ENCODE data around the gene COX18.

Gene COX18

GRCh38 chr4:73053974-73054480 lies 15.5 kb downstream of the COX18 start:
- no peak for DNase-seq

GRCh38 chr4:73053076-73053475 lies 16.4 kb downstream of the COX18 start:
- no peak for DNase-seq

- DNase-seq = no peak
Observed at GRCh38 chr4:73051625-73052024, 17.9 kb downstream of the COX18 start.

DNA sequence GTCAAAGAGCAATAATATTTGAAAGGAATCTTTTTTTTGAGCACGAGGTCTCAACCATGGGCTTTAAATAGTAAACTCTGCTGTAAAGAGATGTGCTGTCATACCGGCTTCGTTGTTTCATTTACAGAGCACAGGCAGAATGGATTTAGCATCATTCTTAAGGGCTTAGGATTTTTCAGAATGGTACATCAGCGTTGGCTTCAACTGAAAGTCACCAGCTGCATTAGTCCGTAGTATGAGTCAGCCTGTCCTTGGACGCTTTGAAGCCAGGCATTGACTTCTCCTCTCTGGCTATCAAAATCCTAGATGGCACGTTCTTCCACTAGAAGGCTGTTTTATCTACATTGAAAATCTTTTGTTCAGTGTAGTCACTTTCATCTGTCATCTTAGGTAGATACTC lies 23.6 kb downstream of the COX18 start:
- no peak for DNase-seq

- DNase-seq = no peak
Observed at GRCh38 chr4:73037057-73037456, 32.5 kb downstream of the COX18 start.

DNA sequence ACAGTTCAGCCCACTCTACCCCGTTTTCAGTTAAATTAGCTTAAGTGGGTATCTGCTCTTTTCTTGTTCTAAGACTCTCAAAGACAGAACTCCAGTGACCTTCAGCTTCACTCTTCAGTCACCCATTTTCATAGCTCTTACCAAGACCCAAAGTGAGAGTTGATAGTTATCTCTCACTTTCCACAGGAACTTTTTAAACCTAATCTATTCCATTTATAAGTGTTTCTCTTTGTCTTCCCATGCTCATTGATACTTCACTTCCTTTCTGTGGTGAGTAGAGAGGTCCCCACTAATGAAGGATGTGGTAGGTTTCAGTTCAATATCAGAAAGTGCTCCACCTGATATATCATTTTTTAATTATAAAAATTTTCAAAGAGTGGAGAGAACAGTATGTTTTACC lies 33.4 kb downstream of the COX18 start:
- no peak for DNase-seq

GRCh38 chr4:73034896-73035295 lies 34.6 kb downstream of the COX18 start:
- no peak for DNase-seq

GRCh38 chr4:73028621-73029020 lies 40.9 kb downstream of the COX18 start:
- no peak for DNase-seq

DNA sequence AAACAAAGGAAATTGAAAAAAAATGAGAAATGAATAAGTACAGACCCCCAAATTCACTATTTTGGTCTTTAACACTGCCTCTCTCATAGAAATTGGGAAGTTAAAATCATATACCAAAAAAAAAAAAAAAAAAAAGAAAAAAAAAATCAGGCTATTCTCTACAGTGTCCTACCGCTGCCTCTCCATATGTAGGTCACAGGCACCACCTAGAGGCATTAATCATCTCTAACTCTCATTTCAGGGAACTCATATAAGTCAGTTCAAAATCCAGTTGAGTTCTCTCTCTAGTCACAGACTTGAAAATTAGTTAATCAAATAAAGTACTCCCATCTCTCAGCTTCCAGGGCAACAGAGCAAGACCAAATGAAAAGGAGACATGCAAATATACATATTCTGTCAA lies 47.9 kb downstream of the COX18 start:
- no peak for DNase-seq

DNA sequence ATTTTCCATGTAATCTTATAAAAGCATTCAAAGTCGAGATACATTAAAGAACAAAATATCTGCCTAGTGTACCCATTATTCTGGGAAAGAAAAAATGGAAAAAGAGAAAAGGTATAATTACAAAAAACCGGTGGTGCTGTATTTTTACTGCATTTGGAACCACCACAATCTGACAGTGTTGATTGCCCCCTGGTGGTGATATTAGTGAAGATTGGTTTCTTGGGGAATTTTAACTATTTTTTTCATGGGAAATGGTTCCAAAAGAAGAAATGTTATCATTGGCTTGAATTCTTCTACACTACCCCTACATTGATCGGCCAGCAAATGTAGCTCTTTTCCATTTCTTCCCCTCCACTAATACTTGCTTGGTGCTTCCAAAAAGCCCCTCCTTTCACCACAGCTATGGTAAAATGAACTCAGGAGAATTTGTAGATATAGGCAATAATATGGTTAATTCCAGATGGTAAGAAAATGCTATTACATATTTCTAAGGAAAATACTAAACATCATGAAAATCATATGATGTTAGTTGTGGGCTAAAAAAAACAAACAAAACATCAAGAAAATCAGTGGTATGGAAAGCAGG lies 50.0 kb downstream of the COX18 start:
- peak in 5 of 51 donors; percentile 3 to 36 (median 11) for DNase-seq

GRCh38 chr4:73018595-73018994 lies 50.9 kb downstream of the COX18 start:
- DNase-seq = no peak

- DNase-seq = no peak
Observed at GRCh38 chr4:73013310-73013709, 56.2 kb downstream of the COX18 start.

DNA sequence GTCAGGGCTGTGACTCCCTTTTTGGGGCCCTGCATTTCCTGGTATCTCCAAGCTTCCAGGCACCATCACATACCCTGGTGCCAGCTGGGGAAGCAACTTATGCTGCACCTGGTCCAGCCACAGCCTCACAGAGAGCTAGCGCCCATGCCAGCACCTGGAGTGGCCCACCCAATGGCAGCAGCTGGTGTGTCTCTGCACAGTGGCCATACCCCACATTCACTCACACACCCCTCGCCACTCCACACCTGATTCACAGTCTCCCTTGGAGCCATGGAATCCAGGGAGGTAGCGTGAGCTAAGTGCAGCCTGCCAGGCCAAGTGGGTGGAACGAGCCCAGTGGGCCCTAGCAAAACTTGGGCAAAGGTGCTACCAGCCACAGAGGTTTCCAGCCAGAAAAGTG lies 56.8 kb downstream of the COX18 start:
- no peak for DNase-seq

GRCh38 chr4:73011629-73011985 lies 57.9 kb downstream of the COX18 start:
- DNase-seq = no peak

GRCh38 chr4:73010789-73011628 lies 58.5 kb downstream of the COX18 start:
- DNase-seq = no peak

DNA sequence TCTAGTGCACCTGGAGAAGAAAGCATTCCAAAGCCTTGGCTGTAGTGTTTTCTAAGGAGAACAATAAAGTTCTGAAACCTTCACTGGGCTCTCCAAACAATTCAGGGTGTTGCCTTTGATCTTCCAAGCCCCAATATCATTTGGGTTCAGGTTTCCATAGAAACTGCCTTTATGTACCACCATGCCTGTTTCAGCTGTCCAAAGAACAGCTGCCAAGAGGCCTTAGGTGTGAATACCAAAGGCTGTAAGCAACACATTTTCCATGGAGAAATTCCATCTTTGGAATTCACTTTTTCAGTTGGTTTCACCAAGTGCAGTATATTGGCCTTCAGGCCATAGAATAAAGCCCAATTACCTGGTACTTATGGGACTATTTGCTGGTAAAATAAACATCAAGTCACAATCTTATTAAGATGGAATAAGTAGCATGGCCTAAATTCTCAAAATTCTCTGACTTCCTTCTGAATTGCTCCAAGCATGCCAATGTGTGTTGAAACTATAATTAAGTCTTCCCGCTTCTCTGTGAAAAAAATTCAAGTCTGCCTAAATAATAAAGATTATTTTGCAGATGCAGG lies 61.9 kb downstream of the COX18 start:
- DNase-seq = no peak

- DNase-seq = no peak
Observed at GRCh38 chr4:73006286-73006990, 63.1 kb downstream of the COX18 start.

DNA sequence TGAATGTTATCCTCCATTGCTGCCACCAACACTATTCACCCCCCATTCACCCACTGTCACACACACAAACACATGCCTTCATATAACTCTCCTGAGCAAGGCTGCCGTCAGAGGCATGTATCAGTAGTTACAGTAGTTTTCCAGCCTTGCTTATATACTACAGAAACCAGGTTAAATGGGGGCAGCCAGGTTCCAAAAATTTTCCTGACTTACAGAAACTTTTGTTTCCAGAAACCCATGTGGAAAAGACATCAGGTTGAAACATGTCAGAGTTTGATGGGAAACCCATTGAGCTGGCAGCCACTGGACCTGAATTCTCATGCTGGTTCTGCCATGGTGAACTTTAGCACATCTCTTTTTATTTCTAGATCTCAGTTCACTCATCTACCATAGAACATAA lies 64.0 kb downstream of the COX18 start:
- no peak for DNase-seq

All from hypothalamus (tissue), 51 donors.